ENCODE data around the gene SLC25A13. TPM values are rescaled to one million over a fixed set of nuclear protein-coding genes. Genes with fewer than 3 reads are reported as not detected.

SLC25A13 gene
- total and polyA plus RNA-seq, 2 experiments from 2014 or later, result 4.8 to 19.1 TPM

DNA sequence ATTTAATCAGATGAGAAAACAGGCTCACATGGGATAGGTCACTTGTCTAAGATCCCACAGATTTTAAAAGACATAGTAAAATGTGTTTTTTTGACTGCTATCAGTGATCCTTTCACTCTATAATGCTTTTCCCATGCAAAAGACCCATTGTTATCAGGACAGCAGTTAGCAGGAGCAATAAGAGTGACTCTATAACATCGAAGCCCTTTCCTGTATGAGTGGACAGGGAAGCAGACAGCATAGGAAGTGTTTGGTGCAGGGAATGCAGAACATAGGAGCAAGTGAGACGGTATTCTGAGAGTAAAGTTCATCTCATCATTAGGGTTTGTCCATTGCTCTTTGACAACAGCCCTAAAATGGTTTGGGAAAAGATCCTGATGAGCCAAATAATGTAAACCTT lies 68.5 kb downstream of the SLC25A13 start:
- Histone ChIP-seq H3K9me3 (ENCODE audit: low read depth) (no peaks in the 10 kb centered on the region), H2AFZ (no peak overlapping the region), H3K27me3 (replicated peaks; ENCODE audit: insufficient read depth) (no peaks in the 10 kb centered on the region), H3K36me3 (ENCODE audit: low read depth) (no peaks in the 10 kb centered on the region), H3K9ac (no peak overlapping the region), H3K79me2 (ENCODE audit: insufficient read depth) (peaks cover 5% of the 10 kb centered on the region; the same call in 1 of the 2 replicates), H3K4me3 (no peak overlapping the region), H3K27ac (no peak overlapping the region), H3K4me2 (ENCODE audit: unreplicated experiment) (no peak overlapping the region), H3K9me2 (ENCODE audit: insufficient read depth) (no peaks in the 10 kb centered on the region), H4K20me1 (ENCODE audit: insufficient read depth) (no peaks in the 10 kb centered on the region), H3K4me1 (ENCODE audit: insufficient read depth) (no peaks in the 10 kb centered on the region), H3F3A (ENCODE audit: insufficient read depth) (no peaks in the 10 kb centered on the region)
- TF ChIP-seq EZH2 (IDR thresholded peaks at IDR 0.05; ENCODE audit: insufficient read depth, poor library complexity, severe bottlenecking), result no peak
- TF ChIP-seq EZH2phosphoT487 (IDR thresholded peaks at IDR 0.05; ENCODE audit: insufficient read depth, low read depth), result no peak
- WGBS, 2 experiments (ENCODE audit: low coverage in 1 of 2, low lambda C conversion rate in 2 of 2, missing lambda C conversion rate in 2 of 2), result 96 to 97% methylated on average over 2 of the region's 2 CpGs
- in situ Hi-C loops (cut with MboI), result no loop called here
- DNase-seq, result no peak

DNA sequence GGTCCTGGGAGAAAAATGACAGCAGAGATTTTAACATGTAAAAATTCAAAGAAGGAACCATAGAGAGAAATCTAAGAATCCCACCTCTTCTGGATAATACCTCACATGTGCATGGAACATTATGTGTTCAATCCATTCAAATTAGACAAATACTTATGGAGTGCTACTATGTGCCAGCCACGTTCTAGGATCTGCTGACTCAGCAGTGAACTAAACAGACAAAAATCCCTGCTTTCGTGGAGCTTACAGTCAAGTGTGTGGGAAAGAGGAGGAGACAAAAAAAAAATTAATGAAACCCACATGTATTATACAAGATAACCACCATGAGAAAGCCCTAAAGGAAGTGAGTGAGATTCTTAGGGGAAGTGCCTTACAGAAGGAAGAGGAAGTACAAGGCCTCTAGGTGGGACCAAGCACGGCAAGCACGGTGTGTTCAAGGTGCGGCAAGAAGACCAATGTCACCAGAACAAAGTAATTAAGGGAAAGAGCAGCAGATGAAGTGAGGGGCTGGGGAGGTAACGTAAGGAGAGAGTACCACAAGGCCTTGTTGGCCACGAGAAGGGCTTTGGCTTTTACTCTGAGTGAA lies 71.0 kb downstream of the SLC25A13 start:
- WGBS, 2 experiments (ENCODE audit: low coverage in 1 of 2, low lambda C conversion rate in 2 of 2, missing lambda C conversion rate in 2 of 2), result 83 to 84% methylated on average over 7 of the region's 7 CpGs

DNA sequence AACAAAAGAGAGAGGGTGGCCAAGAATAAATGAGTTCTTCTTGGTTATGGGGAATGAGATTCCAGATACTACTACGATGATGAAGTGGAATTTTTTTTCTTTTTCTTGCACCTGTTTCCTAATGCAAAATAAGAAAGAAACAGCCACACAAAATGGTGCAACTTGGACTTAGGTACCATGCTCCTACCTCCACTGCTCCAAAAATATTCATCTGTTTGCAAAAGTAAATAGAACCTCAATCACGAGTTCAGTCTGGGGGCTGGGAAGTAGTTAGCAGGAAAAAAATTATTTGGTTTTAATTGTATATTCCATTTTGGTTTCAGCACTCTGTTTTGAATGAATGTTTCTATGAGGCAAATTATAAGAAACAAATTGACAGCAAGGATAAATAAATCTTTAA lies 73.5 kb downstream of the SLC25A13 start:
- no peak for TF ChIP-seq EZH2phosphoT487 (IDR thresholded peaks at IDR 0.05; ENCODE audit: insufficient read depth, low read depth)
- TF ChIP-seq EZH2 (IDR thresholded peaks at IDR 0.05; ENCODE audit: insufficient read depth, poor library complexity, severe bottlenecking), result no peak
- DNase-seq, result no peak
- Histone ChIP-seq H3K4me2 (ENCODE audit: unreplicated experiment) (no peak overlapping the region), H3F3A (ENCODE audit: insufficient read depth) (no peaks in the 10 kb centered on the region), H4K20me1 (ENCODE audit: insufficient read depth) (no peaks in the 10 kb centered on the region), H3K27me3 (replicated peaks; ENCODE audit: insufficient read depth) (no peaks in the 10 kb centered on the region), H3K9me2 (ENCODE audit: insufficient read depth) (no peaks in the 10 kb centered on the region), H3K9ac (no peak overlapping the region), H3K36me3 (ENCODE audit: low read depth) (no peaks in the 10 kb centered on the region), H3K4me1 (ENCODE audit: insufficient read depth) (no peaks in the 10 kb centered on the region), H3K4me3 (no peak overlapping the region), H3K9me3 (ENCODE audit: low read depth) (no peaks in the 10 kb centered on the region), H3K27ac (no peak overlapping the region), H2AFZ (no peak overlapping the region), H3K79me2 (ENCODE audit: insufficient read depth) (no peaks in the 10 kb centered on the region)
- 75 to 76% methylated on average over 2 of the region's 2 CpGs for WGBS, 2 experiments (ENCODE audit: low coverage in 1 of 2, low lambda C conversion rate in 2 of 2, missing lambda C conversion rate in 2 of 2)
- in situ Hi-C loops (cut with MboI), result no loop called here

More for the DNA sequence above, 71.0 kb downstream of the SLC25A13 start:
- no peaks in the 10 kb centered on the region for H3K27me3 ChIP-seq (replicated peaks; ENCODE audit: insufficient read depth)
- in situ Hi-C loops (cut with MboI), result no loop called here
- no peak overlapping the region for H3K9ac ChIP-seq
- H3K27ac ChIP-seq, result no peak overlapping the region
- H2AFZ ChIP-seq, result no peak overlapping the region
- H3F3A ChIP-seq (ENCODE audit: insufficient read depth), result no peaks in the 10 kb centered on the region
- no peaks in the 10 kb centered on the region for H3K9me3 ChIP-seq (ENCODE audit: low read depth)
- H3K9me2 ChIP-seq (ENCODE audit: insufficient read depth), result no peaks in the 10 kb centered on the region
- no peaks in the 10 kb centered on the region for H4K20me1 ChIP-seq (ENCODE audit: insufficient read depth)
- TF ChIP-seq EZH2phosphoT487 (IDR thresholded peaks at IDR 0.05; ENCODE audit: insufficient read depth, low read depth) (no peak), EZH2 (IDR thresholded peaks at IDR 0.05; ENCODE audit: insufficient read depth, poor library complexity, severe bottlenecking) (no peak)
- H3K79me2 ChIP-seq (ENCODE audit: insufficient read depth), result no peaks in the 10 kb centered on the region
- no peaks in the 10 kb centered on the region for H3K4me1 ChIP-seq (ENCODE audit: insufficient read depth)
- no peak overlapping the region for H3K4me3 ChIP-seq
- no peak for DNase-seq
- no peak overlapping the region for H3K4me2 ChIP-seq (ENCODE audit: unreplicated experiment)
- no peaks in the 10 kb centered on the region for H3K36me3 ChIP-seq (ENCODE audit: low read depth)

DNA sequence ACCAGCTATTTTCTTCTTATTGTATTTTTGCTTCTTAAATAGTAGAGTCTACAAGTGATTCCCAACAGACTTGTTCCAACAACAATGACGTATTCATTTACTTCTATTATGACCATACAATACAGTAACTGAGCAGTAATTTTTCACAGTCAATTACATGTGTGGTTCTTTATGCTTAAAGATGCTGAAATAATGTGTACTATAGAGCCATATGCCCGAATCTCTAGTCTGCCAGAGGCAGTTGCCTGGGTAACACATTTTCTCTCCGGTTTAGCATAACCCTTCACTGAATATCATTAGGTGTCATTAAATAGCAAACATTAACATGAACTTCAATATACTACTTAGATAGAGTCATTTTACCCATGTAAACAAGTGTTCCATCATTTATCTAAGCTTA lies 75.0 kb downstream of the SLC25A13 start:
- Histone ChIP-seq H3K9ac (no peak overlapping the region), H3K9me3 (ENCODE audit: low read depth) (no peaks in the 10 kb centered on the region), H3K27me3 (replicated peaks; ENCODE audit: insufficient read depth) (no peaks in the 10 kb centered on the region), H3K4me3 (no peak overlapping the region), H3K79me2 (ENCODE audit: insufficient read depth) (no peaks in the 10 kb centered on the region), H3K27ac (no peak overlapping the region), H3F3A (ENCODE audit: insufficient read depth) (no peaks in the 10 kb centered on the region), H3K36me3 (ENCODE audit: low read depth) (no peaks in the 10 kb centered on the region), H3K4me1 (ENCODE audit: insufficient read depth) (no peaks in the 10 kb centered on the region), H3K4me2 (ENCODE audit: unreplicated experiment) (no peak overlapping the region), H2AFZ (no peak overlapping the region), H4K20me1 (ENCODE audit: insufficient read depth) (no peaks in the 10 kb centered on the region), H3K9me2 (ENCODE audit: insufficient read depth) (no peaks in the 10 kb centered on the region)
- whole genome bisulfite sequencing, 2 experiments (ENCODE audit: low coverage in 1 of 2, low lambda C conversion rate in 2 of 2, missing lambda C conversion rate in 2 of 2), result 78 to 87% methylated on average over 3 of the region's 3 CpGs
- in situ Hi-C loops (cut with MboI), result no loop called here
- TF ChIP-seq EZH2 (IDR thresholded peaks at IDR 0.05; ENCODE audit: insufficient read depth, poor library complexity, severe bottlenecking), result no peak
- TF ChIP-seq EZH2phosphoT487 (IDR thresholded peaks at IDR 0.05; ENCODE audit: insufficient read depth, low read depth), result no peak
- DNase-seq, result no peak

DNA sequence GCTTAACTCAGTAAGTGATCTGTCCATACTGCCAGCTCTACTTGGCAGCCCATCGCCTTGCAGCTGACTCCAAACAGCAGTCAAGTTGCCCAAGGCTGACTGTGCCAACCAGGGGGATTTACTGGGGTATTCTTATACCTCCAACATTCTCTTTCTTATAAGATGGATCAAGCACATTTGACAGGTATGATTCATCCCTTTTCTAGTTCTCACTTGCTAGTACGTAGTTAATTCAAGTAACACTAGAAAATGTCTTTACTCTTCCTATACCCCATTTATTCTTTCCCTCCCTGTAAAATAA lies 77.0 kb downstream of the SLC25A13 start:
- H3K4me2 ChIP-seq (ENCODE audit: unreplicated experiment), result no peak overlapping the region
- no peaks in the 10 kb centered on the region for H3K27me3 ChIP-seq (replicated peaks; ENCODE audit: insufficient read depth)
- WGBS, 2 experiments (ENCODE audit: low coverage in 1 of 2, low lambda C conversion rate in 2 of 2, missing lambda C conversion rate in 2 of 2), result 97 to 100% methylated on average over 2 of the region's 2 CpGs
- no peaks in the 10 kb centered on the region for H3F3A ChIP-seq (ENCODE audit: insufficient read depth)
- no peak overlapping the region for H3K4me3 ChIP-seq
- H3K9me2 ChIP-seq (ENCODE audit: insufficient read depth), result no peaks in the 10 kb centered on the region
- H3K4me1 ChIP-seq (ENCODE audit: insufficient read depth), result no peaks in the 10 kb centered on the region
- in situ Hi-C loops (cut with MboI), result no loop called here
- TF ChIP-seq EZH2phosphoT487 (IDR thresholded peaks at IDR 0.05; ENCODE audit: insufficient read depth, low read depth) (no peak), EZH2 (IDR thresholded peaks at IDR 0.05; ENCODE audit: insufficient read depth, poor library complexity, severe bottlenecking) (no peak)
- no peaks in the 10 kb centered on the region for H3K36me3 ChIP-seq (ENCODE audit: low read depth)
- H3K9me3 ChIP-seq (ENCODE audit: low read depth), result no peaks in the 10 kb centered on the region
- no peak overlapping the region for H2AFZ ChIP-seq
- H3K27ac ChIP-seq, result no peak overlapping the region
- H3K9ac ChIP-seq, result no peak overlapping the region
- H3K79me2 ChIP-seq (ENCODE audit: insufficient read depth), result no peaks in the 10 kb centered on the region
- H4K20me1 ChIP-seq (ENCODE audit: insufficient read depth), result no peaks in the 10 kb centered on the region
- DNase-seq, result no peak
